Mesendoderm (in vitro differentiated cells): ENCODE results near the gene PLEKHA5.

Source experiments
- DNase-seq: peaks from one replicate; pipeline ENCODE4 v3.0.0; 2013
- H2AK5ac ChIP-seq: 2 replicates; pipeline ENCODE4 v1.6.1; 2013; ENCODE audit warnings: low read length, inconsistent platforms
- H2BK120ac ChIP-seq: 2 replicates; pipeline ENCODE4 v1.6.1; 2013; ENCODE audit warnings: low read depth, mild to moderate bottlenecking, low read length, moderate library complexity, mixed read lengths
- H2BK15ac ChIP-seq: replicated peaks from 2 replicates; pipeline ENCODE4 v1.6.1; 2013; ENCODE audit warnings: low read depth, mild to moderate bottlenecking, moderate library complexity
- H2BK5ac ChIP-seq: 2 replicates; pipeline ENCODE4 v1.6.1; 2013; ENCODE audit warnings: low read length, inconsistent platforms
- H3K18ac ChIP-seq: 2 replicates; pipeline ENCODE4 v1.6.1; 2013; ENCODE audit warnings: mild to moderate bottlenecking, low read length, mixed read lengths
- H3K23ac ChIP-seq: one replicate; pipeline ENCODE4 v1.6.1; 2013; ENCODE audit warnings: low read length
- H3K27ac ChIP-seq: 2 replicates; pipeline ENCODE4 v1.5.1; 2013; ENCODE audit warnings: low read depth, mild to moderate bottlenecking, inconsistent platforms, low read length, moderate library complexity
- H3K27me3 ChIP-seq: 2 replicates; pipeline ENCODE4 v1.6.1; 2013; ENCODE audit warnings: low read length, control low read depth, mild to moderate bottlenecking, inconsistent platforms; ENCODE audit not compliant: insufficient read depth, poor library complexity
- H3K36me3 ChIP-seq: 2 replicates; pipeline ENCODE4 v1.6.1; 2013; ENCODE audit warnings: low read length, inconsistent platforms; ENCODE audit not compliant: control insufficient read depth, insufficient read depth
- H3K4ac ChIP-seq: one replicate; pipeline ENCODE4 v1.6.1; 2013; ENCODE audit warnings: low read depth, mild to moderate bottlenecking, low read length, moderate library complexity
- H3K4me1 ChIP-seq: 2 replicates; pipeline ENCODE4 v1.6.1; 2013; ENCODE audit warnings: low read depth, low read length, inconsistent platforms; ENCODE audit not compliant: control insufficient read depth
- H3K4me2 ChIP-seq: 2 replicates; pipeline ENCODE4 v1.6.1; 2013; ENCODE audit warnings: low read length
- H3K4me3 ChIP-seq: 2 replicates; pipeline ENCODE4 v1.5.1; 2013; ENCODE audit warnings: mild to moderate bottlenecking, low read length
- H3K56ac ChIP-seq: one replicate; pipeline ENCODE4 v1.6.1; 2013; ENCODE audit warnings: low read length
- H3K79me1 ChIP-seq: 2 replicates; pipeline ENCODE4 v1.6.1; 2013; ENCODE audit warnings: low read length, inconsistent platforms
- H3K79me2 ChIP-seq: 2 replicates; pipeline ENCODE4 v1.6.1; 2013; ENCODE audit warnings: mild to moderate bottlenecking, low read length; ENCODE audit not compliant: control insufficient read depth, insufficient read depth
- H3K9ac ChIP-seq: 2 replicates; pipeline ENCODE4 v1.6.1; 2013; ENCODE audit warnings: low read length, inconsistent platforms
- H4K5ac ChIP-seq: one replicate; pipeline ENCODE4 v1.6.1; 2013; ENCODE audit warnings: low read length
- H4K8ac ChIP-seq: one replicate; pipeline ENCODE4 v1.6.1; 2013; ENCODE audit warnings: low read depth, mild to moderate bottlenecking, control low read depth, low read length, moderate library complexity
- WGBS: extraction: QIAGEN DNeasy Blood & Tissue Kit; methylation state at CpG from one replicate; pipeline ENCODE4 v1.1.7; 2013; ENCODE audit warnings: low lambda C conversion rate, missing lambda C conversion rate; ENCODE audit not compliant: insufficient coverage; ENCODE audit errors: extremely low coverage; 5-methylcytosine and 5-hydroxymethylcytosine counted together

Gene PLEKHA5

GRCh38 chr12:19181666-19182426 is 52.3 kb downstream of the PLEKHA5 start:
- no CpG with 5 or more reads among the region's 8 CpGs for WGBS

GRCh38 chr12:19183121-19183838 is 53.7 kb downstream of the PLEKHA5 start:
- no peak overlapping the region for H3K4me2 ChIP-seq
- H3K9ac ChIP-seq, result no peak overlapping the region
- H3K79me2 ChIP-seq, result peaks cover 5% of the 10 kb centered on the region
- no peaks in the 10 kb centered on the region for H3K36me3 ChIP-seq
- no peak overlapping the region for H2AK5ac ChIP-seq
- H3K4ac ChIP-seq, result no peak overlapping the region
- H3K23ac ChIP-seq, result no peak overlapping the region
- H2BK120ac ChIP-seq, result no peak overlapping the region
- peaks cover 4% of the 10 kb centered on the region for H3K79me1 ChIP-seq
- H3K56ac ChIP-seq, result no peak overlapping the region
- no peak overlapping the region for H3K18ac ChIP-seq
- peak; percentile 57 for DNase-seq
- H3K4me1 ChIP-seq, result peaks cover 4% of the 10 kb centered on the region
- H3K27ac ChIP-seq, result no peak overlapping the region
- WGBS, result no CpG with 5 or more reads among the region's 5 CpGs
- H4K5ac ChIP-seq, result no peak overlapping the region
- H3K4me3 ChIP-seq, result no peak overlapping the region
- no peak overlapping the region for H2BK15ac ChIP-seq
- H4K8ac ChIP-seq, result no peak overlapping the region
- H3K27me3 ChIP-seq, result no peaks in the 10 kb centered on the region
- H2BK5ac ChIP-seq, result no peak overlapping the region

More at GRCh38 chr12:19181666-19182426, 52.3 kb downstream of the PLEKHA5 start:
- Histone ChIP-seq H3K27me3 (no peaks in the 10 kb centered on the region), H3K4me1 (peaks cover 4% of the 10 kb centered on the region), H3K27ac (no peak overlapping the region), H3K18ac (no peak overlapping the region), H3K23ac (no peak overlapping the region), H3K4me3 (no peak overlapping the region), H4K5ac (no peak overlapping the region), H2BK5ac (no peak overlapping the region), H3K79me1 (peaks cover 2% of the 10 kb centered on the region), H2BK120ac (no peak overlapping the region), H2BK15ac (no peak overlapping the region), H3K56ac (no peak overlapping the region), H3K4me2 (no peak overlapping the region), H2AK5ac (no peak overlapping the region), H3K79me2 (peaks cover 8% of the 10 kb centered on the region), H3K36me3 (no peaks in the 10 kb centered on the region), H3K9ac (no peak overlapping the region), H4K8ac (no peak overlapping the region), H3K4ac (no peak overlapping the region)
- no peak for DNase-seq

- H3K79me2 ChIP-seq, result peaks cover 8% of the 10 kb centered on the region
- H3K9ac ChIP-seq, result no peak overlapping the region
- H4K5ac ChIP-seq, result no peak overlapping the region
- no peak overlapping the region for H4K8ac ChIP-seq
- H2BK15ac ChIP-seq, result no peak overlapping the region
- no peak overlapping the region for H2BK5ac ChIP-seq
- H3K79me1 ChIP-seq, result peaks cover 4% of the 10 kb centered on the region
- no peak overlapping the region for H2BK120ac ChIP-seq
- no peaks in the 10 kb centered on the region for H3K36me3 ChIP-seq
- H3K4ac ChIP-seq, result no peak overlapping the region
- no peak overlapping the region for H2AK5ac ChIP-seq
- no peak overlapping the region for H3K23ac ChIP-seq
- no peaks in the 10 kb centered on the region for H3K27me3 ChIP-seq
- H3K4me1 ChIP-seq, result peaks cover 6% of the 10 kb centered on the region
- H3K18ac ChIP-seq, result no peak overlapping the region
- H3K4me3 ChIP-seq, result no peak overlapping the region
- no peak overlapping the region for H3K56ac ChIP-seq
- H3K4me2 ChIP-seq, result no peak overlapping the region
- no peak overlapping the region for H3K27ac ChIP-seq
- DNase-seq, result peak; percentile 55
- WGBS, result no CpG with 5 or more reads among the region's 3 CpGs
These were observed 55.9 kb downstream of the PLEKHA5 start for GRCh38 chr12:19185262-19185929.

GRCh38 chr12:19186722-19187661 is 57.5 kb downstream of the PLEKHA5 start:
- Histone ChIP-seq H3K79me2 (peaks cover 15% of the 10 kb centered on the region), H3K27ac (no peak overlapping the region), H3K4me1 (peaks cover 11% of the 10 kb centered on the region), H3K56ac (no peak overlapping the region), H2AK5ac (no peak overlapping the region), H3K79me1 (peaks cover 8% of the 10 kb centered on the region), H4K8ac (no peak overlapping the region), H3K18ac (no peak overlapping the region), H4K5ac (no peak overlapping the region), H3K27me3 (no peaks in the 10 kb centered on the region), H3K36me3 (no peaks in the 10 kb centered on the region), H3K4ac (no peak overlapping the region), H2BK15ac (no peak overlapping the region), H3K4me3 (no peak overlapping the region), H3K9ac (no peak overlapping the region), H2BK120ac (no peak overlapping the region), H3K4me2 (no peak overlapping the region), H2BK5ac (no peak overlapping the region), H3K23ac (no peak overlapping the region)
- peak; percentile 65 for DNase-seq
- WGBS, result no CpG with 5 or more reads among the region's 4 CpGs

- H2AK5ac ChIP-seq, result no peak overlapping the region
- H3K4ac ChIP-seq, result no peak overlapping the region
- no peak overlapping the region for H2BK5ac ChIP-seq
- H3K56ac ChIP-seq, result no peak overlapping the region
- no peak overlapping the region for H2BK15ac ChIP-seq
- 100% methylated on average over 1 of the region's 1 CpG for WGBS
- H3K36me3 ChIP-seq, result no peaks in the 10 kb centered on the region
- H4K5ac ChIP-seq, result no peak overlapping the region
- peaks cover 11% of the 10 kb centered on the region for H3K79me1 ChIP-seq
- H3K27me3 ChIP-seq, result no peaks in the 10 kb centered on the region
- DNase-seq, result no peak
- no peak overlapping the region for H3K23ac ChIP-seq
- H4K8ac ChIP-seq, result no peak overlapping the region
- H3K79me2 ChIP-seq, result peaks cover 22% of the 10 kb centered on the region
- no peak overlapping the region for H3K4me2 ChIP-seq
- H3K4me3 ChIP-seq, result no peak overlapping the region
- H3K9ac ChIP-seq, result no peak overlapping the region
- H3K4me1 ChIP-seq, result peaks cover 9% of the 10 kb centered on the region
- no peak overlapping the region for H3K27ac ChIP-seq
- no peak overlapping the region for H3K18ac ChIP-seq
- no peak overlapping the region for H2BK120ac ChIP-seq
These were observed 60.0 kb downstream of the PLEKHA5 start for GRCh38 chr12:19189522-19189921.
